GM18498 (cell line): ENCODE data around the gene GPR173.

Experiments
- ATAC-seq: cut with Tn5 transposase; IDR thresholded peaks from one replicate; pipeline ENCODE4 v1.9.1; 2021; ENCODE audit warnings: mild to moderate bottlenecking, moderate library complexity; ENCODE audit not compliant: unreplicated experiment

Gene GPR173

GRCh38 chrX:53048169-53049126 lies at the start of gene GPR173:
GPR173 (plus strand) TSS chrX:53048789; CDS start chrX:53076622, 27,833 bp downstream.
- ATAC-seq, result no peak

- ATAC-seq, result no peak
Observed at GRCh38 chrX:53000447-53001135, 48.0 kb upstream of the GPR173 start.

DNA sequence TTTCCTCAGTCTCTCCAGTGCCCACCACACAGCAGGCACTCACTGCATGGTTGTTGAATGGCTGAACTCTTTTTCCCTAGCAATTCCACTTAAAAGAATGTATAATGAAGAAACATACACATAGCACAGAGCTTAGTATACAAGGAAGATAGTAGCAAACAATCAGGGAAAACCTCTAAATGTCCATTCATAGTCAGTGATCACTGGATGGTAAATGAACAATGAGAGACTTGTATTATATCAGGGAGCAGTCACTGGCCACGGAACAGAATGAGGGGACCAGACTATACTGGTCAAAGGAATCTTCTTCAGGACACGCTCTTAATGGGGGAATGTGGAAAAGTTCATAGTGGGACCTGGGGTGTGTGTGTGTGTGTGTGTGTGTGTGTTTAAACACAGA lies 46.6 kb upstream of the GPR173 start:
- ATAC-seq, result no peak

- ATAC-seq, result no peak
Observed at GRCh38 chrX:53003111-53003510, 45.5 kb upstream of the GPR173 start.

GRCh38 chrX:53004038-53004437 lies 44.6 kb upstream of the GPR173 start:
- ATAC-seq, result no peak

GRCh38 chrX:53004811-53005210 lies 43.8 kb upstream of the GPR173 start:
- no peak for ATAC-seq

DNA sequence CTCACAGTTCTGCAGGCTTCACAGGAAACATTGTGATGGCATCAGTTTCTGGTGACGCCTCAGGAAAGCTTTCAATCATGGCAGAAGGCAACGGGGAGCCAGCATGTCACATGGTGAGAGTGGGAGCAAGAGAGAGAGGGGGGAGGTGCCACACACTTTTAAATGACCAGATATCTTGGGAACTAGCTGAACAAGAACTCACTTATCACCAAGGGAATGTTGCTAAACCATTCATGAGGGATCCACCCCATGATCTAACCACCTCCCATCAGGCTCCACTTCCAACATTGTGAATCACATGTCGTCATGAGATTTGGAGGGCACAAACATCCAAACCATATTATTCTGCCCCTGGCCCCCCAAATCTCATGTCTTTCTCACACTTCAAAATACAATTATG lies 43.3 kb upstream of the GPR173 start:
- ATAC-seq, result no peak

GRCh38 chrX:53009032-53009431 lies 39.6 kb upstream of the GPR173 start:
- no peak for ATAC-seq

DNA sequence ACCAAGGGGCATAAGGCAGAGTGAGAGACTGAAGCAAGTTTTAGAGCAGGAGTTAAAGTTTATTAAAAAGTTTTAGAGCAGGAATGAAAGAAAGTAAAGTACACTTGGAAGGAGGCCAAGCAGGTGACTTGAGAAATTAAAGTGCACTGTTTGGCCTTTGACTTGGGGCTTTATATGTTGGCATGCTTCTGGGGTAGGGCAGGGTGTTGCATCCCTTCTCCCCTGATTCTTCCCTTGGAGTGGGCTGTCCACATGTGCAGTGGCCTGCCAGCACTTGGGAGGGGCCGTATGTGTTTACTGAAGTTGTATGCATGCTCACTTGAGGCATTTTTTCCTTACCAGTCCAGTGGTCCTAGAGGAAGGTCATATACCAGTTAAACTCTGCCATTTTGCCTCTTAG lies 35.3 kb upstream of the GPR173 start:
- no peak for ATAC-seq

DNA sequence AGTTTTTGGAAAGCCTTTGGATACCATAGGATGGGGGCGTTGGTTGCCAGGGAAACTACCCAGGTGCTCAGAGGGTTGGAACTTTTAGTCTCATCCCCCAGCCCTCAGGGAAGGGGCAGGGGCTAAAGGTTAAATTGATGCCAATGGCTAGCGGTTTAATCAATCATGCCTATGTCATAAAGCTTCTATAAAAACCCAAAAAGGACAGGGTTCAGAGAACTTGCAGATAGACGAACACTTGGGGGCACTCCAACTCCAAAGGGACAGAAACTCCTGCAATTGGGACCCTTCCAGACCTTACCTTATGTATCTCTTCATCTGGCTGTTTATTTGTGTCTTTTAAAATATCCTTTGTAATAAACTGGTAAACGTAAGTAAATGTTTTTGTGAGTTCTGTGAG lies 30.0 kb upstream of the GPR173 start:
- no peak for ATAC-seq

- ATAC-seq, result no peak
Observed at GRCh38 chrX:53022381-53022780, 26.2 kb upstream of the GPR173 start.

DNA sequence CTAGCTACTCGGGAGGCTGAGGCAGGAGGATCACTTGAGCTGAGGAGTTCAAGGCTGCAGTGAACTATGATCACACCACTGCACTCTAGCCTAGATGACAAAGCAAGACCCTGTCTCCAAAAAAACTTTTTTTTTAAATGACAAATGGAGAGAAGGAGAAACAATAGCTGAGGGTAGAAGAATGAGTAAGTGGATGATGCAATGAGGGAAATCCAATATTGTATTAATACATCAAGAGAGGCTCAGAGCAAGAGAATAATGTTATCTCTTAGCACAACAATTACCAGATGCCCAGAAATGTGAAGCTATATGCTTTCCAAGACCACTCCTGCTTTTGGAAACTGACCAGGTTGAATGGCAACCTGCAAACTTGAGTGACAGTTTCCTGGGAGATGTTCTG lies 19.9 kb upstream of the GPR173 start:
- no peak for ATAC-seq

DNA sequence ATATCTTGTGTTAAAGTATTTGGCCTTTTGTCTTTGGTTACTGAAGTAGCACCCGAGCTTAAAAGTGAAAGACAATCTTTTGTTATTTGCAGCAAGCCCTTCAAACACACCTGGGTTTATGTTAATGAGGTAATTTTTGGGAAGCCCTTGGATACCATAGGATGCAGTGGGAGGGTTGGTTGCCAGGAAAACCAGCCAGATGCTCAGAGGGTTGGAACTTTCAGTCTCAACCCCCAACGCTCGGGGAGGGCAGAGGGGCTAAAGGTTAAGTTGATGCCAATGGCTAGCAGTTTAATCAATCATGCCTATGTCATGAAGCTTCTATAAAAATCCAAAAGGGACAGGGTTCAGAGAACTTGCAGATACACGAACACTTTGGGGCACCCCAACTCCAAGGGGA lies 17.2 kb upstream of the GPR173 start:
- no peak for ATAC-seq

GRCh38 chrX:53036149-53036548 lies 12.4 kb upstream of the GPR173 start:
- no peak for ATAC-seq

DNA sequence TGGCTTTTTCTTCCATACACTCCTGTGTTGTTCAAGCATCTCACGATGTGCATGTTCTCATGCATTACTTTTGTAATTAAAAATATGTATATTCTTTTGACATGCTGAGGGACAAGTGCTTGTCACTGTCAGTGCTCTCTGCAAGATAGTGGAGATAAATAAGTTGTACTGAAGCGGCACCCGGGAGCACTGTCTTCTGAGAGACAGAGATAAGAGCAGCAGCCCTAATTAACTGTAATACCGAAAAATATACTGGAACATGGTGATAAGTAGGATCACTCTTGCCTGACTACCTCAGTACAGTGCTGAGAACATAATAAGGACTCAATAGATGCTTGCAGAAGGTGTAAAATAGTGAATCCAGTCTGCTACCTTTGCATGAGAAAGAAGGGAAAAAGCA lies 9.4 kb upstream of the GPR173 start:
- no peak for ATAC-seq

DNA sequence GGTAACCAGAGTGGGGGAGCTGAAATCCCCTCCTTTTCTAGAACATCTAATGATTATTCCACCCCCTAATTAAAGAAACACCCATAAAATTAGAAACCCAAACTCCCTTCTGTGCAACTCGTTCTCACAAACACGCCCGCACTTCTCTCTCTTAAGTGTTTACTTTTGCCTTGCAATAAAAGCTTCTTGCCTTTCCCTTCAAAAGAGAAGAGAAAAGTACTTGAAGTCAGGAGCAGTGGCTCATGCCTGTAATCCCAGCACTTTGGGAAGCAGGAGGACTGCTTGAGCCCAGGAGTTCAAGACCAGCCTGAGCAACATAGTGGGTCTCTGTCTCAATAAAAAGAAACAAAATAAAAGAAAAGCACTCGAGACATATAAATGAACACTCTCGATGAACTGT lies 3.6 kb upstream of the GPR173 start:
- ATAC-seq, result no peak

DNA sequence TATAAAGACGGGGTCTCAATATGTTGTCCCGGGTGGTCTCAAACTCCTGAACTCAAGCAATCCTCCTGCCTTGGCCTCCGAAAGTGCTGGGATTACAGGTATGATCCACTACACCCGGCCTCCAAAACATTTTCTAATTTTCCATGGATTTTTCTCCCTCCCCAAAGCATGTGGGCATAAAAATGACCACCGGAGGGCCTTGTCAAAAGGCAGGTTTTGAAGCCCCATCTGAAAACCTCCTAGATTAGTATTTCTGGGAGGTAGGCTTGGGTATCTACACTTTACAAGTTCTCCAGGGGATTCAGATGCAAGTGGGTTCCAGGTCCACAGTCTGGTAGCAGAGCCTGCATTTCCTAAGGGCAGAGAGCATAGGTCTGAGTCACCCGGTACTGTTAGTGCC lies 1.4 kb upstream of the GPR173 start:
- no peak for ATAC-seq

DNA sequence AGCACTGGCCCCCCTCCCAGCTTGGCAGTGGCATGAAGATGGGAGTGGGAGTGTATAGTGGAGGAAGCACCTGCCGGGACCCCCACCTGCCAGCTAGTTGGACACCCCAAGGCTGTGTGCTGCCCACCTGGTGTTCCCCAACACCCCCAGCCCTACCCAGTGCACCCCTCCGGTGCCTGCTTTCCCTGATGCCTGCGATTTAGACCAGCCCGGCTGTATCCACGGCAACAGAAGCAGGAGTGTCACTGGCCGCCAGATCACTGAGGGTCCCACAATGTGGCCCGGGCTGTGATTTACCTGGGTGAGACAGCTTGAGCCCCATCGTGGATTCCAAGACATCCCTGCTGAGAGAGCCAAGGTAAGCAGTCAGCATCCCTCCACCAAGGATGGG lies 533 bp downstream of the GPR173 start:
- no peak for ATAC-seq

GRCh38 chrX:53050841-53051240 lies 2.3 kb downstream of the GPR173 start:
- ATAC-seq, result no peak

DNA sequence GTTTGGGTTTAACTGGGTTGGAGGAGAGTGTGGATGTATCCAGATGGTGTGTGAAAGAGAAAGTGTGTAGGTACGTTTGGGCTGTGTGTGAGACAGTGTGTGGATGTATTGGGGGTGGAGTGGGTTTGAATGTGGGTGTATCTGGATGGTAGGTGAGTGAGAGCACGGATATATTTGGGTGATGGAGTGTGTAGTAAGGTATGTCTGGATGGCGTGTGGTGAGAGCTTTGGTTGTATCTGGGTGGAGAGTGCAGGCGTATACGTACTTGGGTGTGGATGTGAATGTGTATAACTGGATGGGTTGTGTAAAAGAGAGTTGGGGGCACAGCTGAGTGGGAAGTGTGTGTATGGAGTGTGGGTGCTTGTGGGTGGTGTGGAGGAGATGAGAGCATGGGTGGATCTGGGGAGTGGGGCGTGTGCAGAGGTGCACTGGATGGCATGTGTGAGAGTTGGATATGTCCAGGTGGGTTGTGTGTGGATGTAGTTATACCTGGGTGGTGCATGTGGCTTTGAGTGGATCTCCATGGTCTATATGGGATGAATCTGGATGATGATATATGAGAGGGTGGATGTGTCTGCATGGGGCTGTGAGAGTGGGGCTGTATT lies 6.8 kb downstream of the GPR173 start:
- ATAC-seq, result no peak

DNA sequence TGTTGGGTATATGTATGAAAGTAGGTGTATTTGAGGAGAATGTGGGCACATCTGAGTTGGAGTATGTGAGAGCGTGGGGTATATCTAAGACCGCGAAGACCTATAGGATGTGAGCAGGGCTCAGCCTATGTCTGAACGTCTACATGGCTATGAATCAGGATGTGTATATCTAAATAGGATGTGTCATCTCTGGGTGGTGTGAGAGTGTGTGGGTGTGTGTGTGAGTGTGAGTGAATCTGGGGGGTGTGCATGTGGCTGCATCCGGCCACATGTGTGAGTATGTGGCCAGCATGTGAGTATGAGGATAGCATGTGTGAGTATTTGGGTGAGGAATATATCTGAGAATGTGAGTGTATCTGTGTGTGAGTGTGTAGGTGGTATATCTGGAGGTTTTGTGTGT lies 7.7 kb downstream of the GPR173 start:
- no peak for ATAC-seq

- ATAC-seq, result no peak
Observed at GRCh38 chrX:53065104-53065503, 16.5 kb downstream of the GPR173 start.
